ENCODE measurements around the gene KRTAP15-1. TPM values are rescaled to one million over a fixed set of nuclear protein-coding genes. Genes with fewer than 3 reads are reported as not detected.

KRTAP15-1 gene
- total and polyA plus RNA-seq, 2 experiments from 2014 or later: not detected

- peaks cover 2% of the 10 kb centered on the region; the same call in 1 of the 3 replicates for H3K9me3 Mint-ChIP-seq
- Histone ChIP-seq H3K4me1 (ENCODE audit: insufficient read depth) (peaks cover 4% of the 10 kb centered on the region; the same call in 1 of the 2 replicates), H3F3A (replicated peaks; ENCODE audit: low read depth) (no peaks in the 10 kb centered on the region), H3K79me2 (replicated peaks; ENCODE audit: insufficient read depth) (no peaks in the 10 kb centered on the region), H3K27ac (ENCODE audit: low read depth) (no peak within 1 kb of the TSS), H3K27me3 (ENCODE audit: insufficient read depth) (no peaks in the 10 kb centered on the region), H3K4me2 (no peak within 1 kb of the TSS), H3K4me3 (no peak within 1 kb of the TSS), H2AFZ (no peak within 1 kb of the TSS), H3K9me2 (ENCODE audit: insufficient read depth) (0 out of 2 replicates have a peak, but pooled peaks cover 4% of the 10 kb centered on the region), H3K36me3 (ENCODE audit: insufficient read depth) (no peaks in the 10 kb centered on the region), H4K20me1 (replicated peaks; ENCODE audit: insufficient read depth) (no peaks in the 10 kb centered on the region)
- H3K4me1 Mint-ChIP-seq: peaks cover 32% of the 10 kb centered on the region
- H3K27ac Mint-ChIP-seq: no peak within 1 kb of the TSS
- DNase-seq (ENCODE audit: low spot score) (no peak), ATAC-seq (no peak)
- no peak within 1 kb of the TSS for H3K4me3 Mint-ChIP-seq
- peaks cover 4% of the 10 kb centered on the region for H3K27me3 Mint-ChIP-seq (ENCODE audit: insufficient read depth, low read depth, poor library complexity)
- TF ChIP-seq EZH2phosphoT487 (IDR thresholded peaks at IDR 0.05; ENCODE audit: unreplicated experiment) (no peak), STAT1 (IDR thresholded peaks at IDR 0.05; ENCODE audit: unreplicated experiment) (no peak), ZNF114 (CRISPR knock-in tag; IDR thresholded peaks at IDR 0.05) (no peak), POLR2AphosphoS5 (IDR thresholded peaks at IDR 0.05; ENCODE audit: low read depth) (no peak), JUNB (IDR thresholded peaks at IDR 0.05; ENCODE audit: unreplicated experiment) (no peak), ETS1 (IDR thresholded peaks at IDR 0.05) (no peak), NANOG (IDR thresholded peaks at IDR 0.05; ENCODE audit: borderline replicate concordance) (no peak), REST (IDR thresholded peaks at IDR 0.05; ENCODE audit: unreplicated experiment) (no peak), CREB1 (CRISPR knock-in tag; IDR thresholded peaks at IDR 0.05; ENCODE audit: low read depth) (no peak), EZH2 (IDR thresholded peaks at IDR 0.05; ENCODE audit: low read depth, unreplicated experiment) (no peak), ZNF331 (CRISPR knock-in tag; IDR thresholded peaks at IDR 0.05; ENCODE audit: low read depth) (no peak), CTCF (conservative IDR thresholded peaks at IDR 0.05; ENCODE audit: low read depth in 2 of 2) (no peak), ZNF462 (CRISPR knock-in tag; IDR thresholded peaks at IDR 0.05) (no peak)
- H3K36me3 Mint-ChIP-seq (ENCODE audit: low read depth): no peaks in the 10 kb centered on the region; the same call in 2 of the 3 replicates
Observed at GRCh38 chr21:30430170-30430655, 9.9 kb upstream of the KRTAP15-1 start, which contains the start of gene KRTAP13-4. Gene KRTAP13-4, plus strand, starts transcription at chr21:30430220. Its CDS starts 56 bp downstream, at chr21:30430276.
